Measurements from ENCODE around the gene CHD8.

GRCh38 chr14:21352587-21352986, 103.3 kb downstream of the CHD8 start:
- TF ChIP-seq CTCF (conservative IDR thresholded peaks at IDR 0.05; ENCODE audit: low read depth, low read length), result no peak
- no peak for TF ChIP-seq RAD21 (IDR thresholded peaks at IDR 0.05; ENCODE audit: low read length)
- no peak for TF ChIP-seq POLR2A (IDR thresholded peaks at IDR 0.05; ENCODE audit: low read depth, low read length)
- no peak for TF ChIP-seq CEBPB (IDR thresholded peaks at IDR 0.05; ENCODE audit: low read depth, low read length)
- TF ChIP-seq SMC3 (IDR thresholded peaks at IDR 0.05; ENCODE audit: low read depth, low read length), result no peak
- TF ChIP-seq MAFK (IDR thresholded peaks at IDR 0.05; ENCODE audit: low read depth, low read length), result no peak

Data from IMR-90 (cell line).